Measurements from ENCODE around the gene FNBP1.

- no peak for TF ChIP-seq CTCF (conservative IDR thresholded peaks at IDR 0.05; ENCODE audit: low read length)
- no peak for TF ChIP-seq EZH2phosphoT487 (IDR thresholded peaks at IDR 0.05; ENCODE audit: borderline replicate concordance)
Observed at GRCh38 chr9:130089141-130089540, 46.2 kb upstream of the FNBP1 start.

All from Loucy (cell line).